ENCODE data around the gene TCEAL3.

- TF ChIP-seq CTCF (IDR thresholded peaks at IDR 0.05; ENCODE audit: low read depth, low read length, poor library complexity, severe bottlenecking) = no peak
- TF ChIP-seq EZH2phosphoT487 (IDR thresholded peaks at IDR 0.05; ENCODE audit: borderline replicate concordance, low read length) = no peak
These were observed 36.0 kb upstream of the TCEAL3 start for GRCh38 chrX:103571726-103572125.

Data from DOHH2 (cell line).